Endothelial cell of umbilical vein (primary cell): Measurements from ENCODE around the gene PNMA6F. TPM values are rescaled to one million over a fixed set of nuclear protein-coding genes. Genes with fewer than 3 reads are reported as not detected.
"Not testable (repeated sequence)": the region's sequence is repeated elsewhere in the genome, so short reads cannot be mapped to it uniquely, and the experiment has no call there.

Source experiments
- BruUV-seq: library from RNA; stranded (reverse); fragments of 400-500 nt; replicated peaks from 2 replicates; lab custom pipeline; 2021; lab: Mats Ljungman, UMichigan
- CTCF ChIA-PET: fragments of 300-600, 350-600 bp; sonication (Branson Sonifier 250); formaldehyde crosslinking; loops from one replicate; lab custom pipeline; 2021; ENCODE audit warnings: antibody characterized with exemption, inconsistent platforms; lab: Charles Lee
- POLR2A ChIA-PET: fragments of 300-600, 350-600 bp; sonication (Branson Sonifier 250); formaldehyde crosslinking; loops from one replicate; lab custom pipeline; 2021; ENCODE audit warnings: antibody characterized with exemption, inconsistent platforms; lab: Charles Lee
- DNase-seq: peaks from one replicate; pipeline ENCODE4 v3.0.0-alpha.2; 2011; ENCODE audit warnings: low read depth, low spot score
- FAIRE-seq: peaks from 2 replicates; lab custom pipeline; 2011; peaks lifted over from hg19 to GRCh38; lab: Jason Lieb, UNC
- H2AFZ ChIP-seq: 2 replicates; pipeline ENCODE4 v1.6.0; 2012; ENCODE audit warnings: low read depth, low read length, control low read depth, inconsistent platforms
- H3K27ac ChIP-seq: 2 replicates; pipeline ENCODE4 v1.5.1; 2011; ENCODE audit warnings: low read depth, mild to moderate bottlenecking, control low read depth, low read length, moderate library complexity; ENCODE audit not compliant: insufficient read depth
- H3K27me3 ChIP-seq, 2 experiments: 2 replicates each; pipeline versions ENCODE4 v1.6.0 to v1.6.1; 2011; ENCODE audit warnings: low read length in 2 of 2, mixed read lengths in 1 of 2; ENCODE audit not compliant: control insufficient read depth in 2 of 2, insufficient read depth in 2 of 2
- H3K36me3 ChIP-seq, 2 experiments: 2 replicates in 1 of 2; 3 replicates in 1 of 2; pipeline ENCODE4 v1.5.1; 2011; ENCODE audit warnings: low read length in 2 of 2, mild to moderate bottlenecking in 1 of 2, moderate library complexity in 1 of 2; ENCODE audit not compliant: control insufficient read depth in 2 of 2, insufficient read depth in 2 of 2; ENCODE audit errors: extremely low read depth in 1 of 2
- H3K4me1 ChIP-seq: 3 replicates; pipeline ENCODE4 v1.5.1; 2011; ENCODE audit warnings: mild to moderate bottlenecking, low read length; ENCODE audit not compliant: control insufficient read depth, insufficient read depth; ENCODE audit errors: extremely low read depth
- H3K4me2 ChIP-seq: 2 replicates; pipeline ENCODE4 v1.6.1; 2011; ENCODE audit warnings: low read length, control low read depth, mixed read lengths; ENCODE audit not compliant: insufficient read depth
- H3K4me3 ChIP-seq, 3 experiments: fragments of 200-600 bp in 1 of 3; sonication (generic), shearing (Covaris generic) in 1 of 3; replicated peaks in 1 of 3; 2 replicates each; pipeline ENCODE4 v1.5.1; 2011 to 2016; ENCODE audit warnings: control low read depth in 3 of 3, low read length in 3 of 3, mild to moderate bottlenecking in 2 of 3, inconsistent platforms in 1 of 3, low read depth in 1 of 3, moderate library complexity in 1 of 3; ENCODE audit not compliant: insufficient read depth in 1 of 3
- H3K79me2 ChIP-seq: 2 replicates; pipeline ENCODE4 v1.6.0; 2012; ENCODE audit warnings: low read length, inconsistent platforms; ENCODE audit not compliant: control insufficient read depth, insufficient read depth
- H3K9ac ChIP-seq: replicated peaks from 2 replicates; pipeline ENCODE3; 2011; ENCODE audit warnings: low read length, control low read depth; ENCODE audit not compliant: insufficient read depth; ENCODE audit errors: extremely low read depth
- H3K9me1 ChIP-seq: replicated peaks from 3 replicates; pipeline ENCODE4 v1.6.0; 2011; ENCODE audit warnings: mild to moderate bottlenecking, low read length; ENCODE audit not compliant: control insufficient read depth, insufficient read depth; ENCODE audit errors: extremely low read depth
- H3K9me3 ChIP-seq: replicated peaks from 2 replicates; pipeline ENCODE4 v1.5.1; 2012; ENCODE audit warnings: low read length, inconsistent platforms; ENCODE audit not compliant: control insufficient read depth, insufficient read depth
- H4K20me1 ChIP-seq: replicated peaks from 2 replicates; pipeline ENCODE3; 2011; ENCODE audit warnings: mild to moderate bottlenecking, low read length; ENCODE audit not compliant: control insufficient read depth, insufficient read depth; ENCODE audit errors: extremely low read depth
- CTCF ChIP-seq, 2 donors: IDR thresholded peaks; 1 replicate in 1 of 2; 2 replicates in 1 of 2; pipeline ENCODE4 v1.5.1; 2011; ENCODE audit warnings: low read length in 2 of 2, mild to moderate bottlenecking in 2 of 2, moderate library complexity in 2 of 2, control low read depth in 1 of 2, inconsistent platforms in 1 of 2, low read depth in 1 of 2; ENCODE audit not compliant: insufficient read depth in 1 of 2; ENCODE audit errors: extremely low read depth in 1 of 2
- EZH2 ChIP-seq: IDR thresholded peaks from 2 replicates; pipeline ENCODE4 v1.6.1; 2012; ENCODE audit warnings: borderline replicate concordance, low read depth, mild to moderate bottlenecking, moderate library complexity, low read length, inconsistent platforms; ENCODE audit not compliant: severe bottlenecking
- GATA2 ChIP-seq: IDR thresholded peaks from 2 replicates; pipeline ENCODE4 v1.7.0; 2011; ENCODE audit warnings: low read depth, mild to moderate bottlenecking, moderate library complexity, mixed read lengths, low read length; ENCODE audit not compliant: insufficient read length, insufficient read depth
- JUN ChIP-seq: IDR thresholded peaks from 2 replicates; pipeline ENCODE4 v1.6.1; 2011; ENCODE audit warnings: borderline replicate concordance, low read depth; ENCODE audit not compliant: insufficient read length, insufficient read depth
- MAX ChIP-seq: IDR thresholded peaks from 2 replicates; pipeline ENCODE4 v1.6.1; 2011; ENCODE audit not compliant: insufficient read depth, insufficient read length
- POLR2AphosphoS5 ChIP-seq: IDR thresholded peaks from 2 replicates; pipeline ENCODE4 v1.6.1; 2012; ENCODE audit warnings: low read depth, mild to moderate bottlenecking, control low read depth, low read length, moderate library complexity; ENCODE audit not compliant: insufficient read depth
- dilution Hi-C: fragments of 300-500 bp; cut with MboI; formaldehyde crosslinking; loops from one replicate; pipeline ENCODE4 v1.15.0; 2019; ENCODE audit warnings: low sequenced_read_pairs; ENCODE audit not compliant: extremely low pct_ligation_motif_present
- intact Hi-C: fragments of 100-400 bp; cut with micrococcal nuclease; formaldehyde crosslinking; loops from one replicate; pipeline ENCODE4 v1.10.0; 2022
- polyA plus RNA-seq, 4 experiments: library from polyadenylated mRNA; depleted of rRNA in 3 of 4; stranded (reverse) in 3 of 4; unstranded in 1 of 4; fragments of >200 nt; gene quantifications; 2 replicates each; pipeline versions ENCODE4 v1.2.1 to v1.2.3, GENCODE V29; 2011 to 2012; ENCODE audit warnings: missing spikeins in 1 of 4
- total RNA-seq: library from RNA; stranded (reverse); gene quantifications from 2 replicates; pipeline ENCODE4 v1.2.3, GENCODE V29; 2021

Gene PNMA6F
- total and polyA plus RNA-seq, 2 donors (not counting 3 experiments of a cell fraction or from before 2014, with no cell fraction given) = not detected

GRCh38 chrX:153297376-153297775, 24.2 kb downstream of the PNMA6F start:
- Histone ChIP-seq H3K27ac (no peak overlapping the region), H3K9me3 (no peaks in the 10 kb centered on the region), H3K4me3 (no peak overlapping the region), H3K9ac (no peak overlapping the region), H3K79me2 (no peaks in the 10 kb centered on the region), H3K36me3 (no peaks in the 10 kb centered on the region), H3K27me3 (no peaks in the 10 kb centered on the region), H3K4me1 (no peaks in the 10 kb centered on the region), H4K20me1 (no peaks in the 10 kb centered on the region), H2AFZ (no peak overlapping the region), H3K9me1 (no peaks in the 10 kb centered on the region), H3K4me2 (no peak overlapping the region)
- dilution Hi-C loops (no loop called here), intact Hi-C loops (no loop called here)
- TF ChIP-seq CTCF (IDR thresholded peaks at IDR 0.05; ENCODE audit: extremely low read depth in 1 of 2, insufficient read depth in 1 of 2, low read depth in 1 of 2, low read length in 2 of 2) (no peak), MAX (no peak), GATA2 (no peak), EZH2 (no peak), POLR2AphosphoS5 (no peak), JUN (no peak)
- CTCF ChIA-PET = no interaction called here
- no peak for FAIRE-seq
- POLR2A ChIA-PET = no interaction called here
- no TSS peak for BruUV-seq
- no peak for DNase-seq

- H3K36me3 ChIP-seq, CTCF ChIA-PET, POLR2A ChIA-PET, H3K9ac ChIP-seq, H3K27ac ChIP-seq, BruUV-seq, H3K4me1 ChIP-seq, FAIRE-seq, H2AFZ ChIP-seq, dilution Hi-C loops, H4K20me1 ChIP-seq, DNase-seq, H3K4me3 ChIP-seq, H3K9me3 ChIP-seq, H3K9me1 ChIP-seq, intact Hi-C loops, H3K79me2 ChIP-seq, H3K4me2 ChIP-seq, H3K27me3 ChIP-seq: not testable (repeated sequence)
Observed at GRCh38 chrX:153293485-153294071, 28.0 kb downstream of the PNMA6F start.

- FAIRE-seq, H2AFZ ChIP-seq, H3K27me3 ChIP-seq, H3K9me1 ChIP-seq, H3K4me3 ChIP-seq, BruUV-seq, H3K4me2 ChIP-seq, H3K4me1 ChIP-seq, dilution Hi-C loops, H4K20me1 ChIP-seq, H3K79me2 ChIP-seq, H3K36me3 ChIP-seq, H3K9ac ChIP-seq, H3K27ac ChIP-seq, POLR2A ChIA-PET, H3K9me3 ChIP-seq, intact Hi-C loops, DNase-seq, CTCF ChIA-PET: not testable (repeated sequence)
Observed at GRCh38 chrX:153288807-153289206, 32.8 kb downstream of the PNMA6F start.
